Kidney (tissue), 14 donors: ENCODE measurements around the gene MSLN. TPM values are rescaled to one million over a fixed set of nuclear protein-coding genes. Genes with fewer than 3 reads are reported as not detected.

Experiments
- DNase-seq, 5 donors: peaks; one replicate each; pipeline ENCODE4 v3.0.0-alpha.2; 2013 to 2020
- FAIRE-seq: peaks from 2 replicates; lab custom pipeline; 2012; peaks lifted over from hg19 to GRCh38; lab: Jason Lieb, UNC
- H3K27ac ChIP-seq, 2 donors: one replicate each; pipeline ENCODE4 v1.7.0; 2013; ENCODE audit warnings: low read depth in 2 of 2, low read length in 2 of 2, inconsistent platforms in 1 of 2
- H3K27me3 ChIP-seq: one replicate; pipeline ENCODE4 v1.7.1; 2013; ENCODE audit warnings: low read length, inconsistent platforms; ENCODE audit not compliant: control insufficient read depth, insufficient read depth
- H3K36me3 ChIP-seq, 3 donors: one replicate each; pipeline versions ENCODE4 v1.7.0 to v1.7.1; 2013; ENCODE audit warnings: low read length in 3 of 3, control low read depth in 1 of 3, inconsistent platforms in 1 of 3; ENCODE audit not compliant: insufficient read depth in 3 of 3, control insufficient read depth in 2 of 3
- H3K4me1 ChIP-seq, 3 donors: one replicate each; pipeline versions ENCODE4 v1.7.0 to v1.7.1; 2013; ENCODE audit warnings: low read length in 3 of 3, inconsistent platforms in 1 of 3, low read depth in 1 of 3; ENCODE audit not compliant: control insufficient read depth in 2 of 3, insufficient read depth in 2 of 3
- H3K4me3 ChIP-seq, 3 donors: one replicate each; pipeline versions ENCODE4 v1.7.0 to v1.8.1; 2013; ENCODE audit warnings: low read length in 3 of 3, control low read depth in 1 of 3, inconsistent platforms in 1 of 3
- H3K9ac ChIP-seq, 3 donors: one replicate each; pipeline versions ENCODE4 v1.7.0 to v1.7.1; 2013; ENCODE audit warnings: low read length in 3 of 3, control low read depth in 1 of 3, inconsistent platforms in 1 of 3
- H3K9me3 ChIP-seq, 3 donors: one replicate each; pipeline versions ENCODE4 v1.7.0 to v1.7.1; 2013; ENCODE audit warnings: low read length in 3 of 3, control low read depth in 1 of 3, inconsistent platforms in 1 of 3; ENCODE audit not compliant: control insufficient read depth in 2 of 3, insufficient read depth in 1 of 3
- intact Hi-C: fragments of 100-400 bp; cut with DNase I; formaldehyde crosslinking; loops from one replicate; pipeline ENCODE4 v1.11.1; 2022
- polyA plus RNA-seq: library from polyadenylated mRNA; stranded (reverse); fragments of 350-450 nt; fragmentation: Illumina TruSeq; extraction: RNeasy Lipid Tissue Mini Kit (QIAGEN cat#74804); gene quantifications from one replicate; pipeline ENCODE4 v1.2.3, GENCODE V29; 2014; ENCODE audit warnings: low read depth, low replicate concordance; ENCODE audit not compliant: insufficient read depth
- total RNA-seq: library from RNA; stranded (reverse); fragmentation: NEBNext Ultra II Directional; extraction: Animal tissue kit (Norgen Biotek cat#: 25700); gene quantifications from one replicate; pipeline ENCODE4 v1.2.1, GENCODE V29; 2021
- TF ChIP-seq, protein P1 (sequence below): IDR thresholded peaks from 3 replicates; pipeline ENCODE4 v1.5.1; 2012; ENCODE audit warnings: mild to moderate bottlenecking, moderate library complexity, borderline replicate concordance; ENCODE audit not compliant: insufficient read depth; ENCODE audit errors: extremely low read depth
- donor health status: control.
- donor health status: control.
- donor health status: control.
- donor health status: control.
- donor health status: control.
- donor health status: DM: yes; HTN: yes; CAD: no.
- donor health status: Normal renal cell carcinoma (clear cell type).

The MSLN gene
- total and polyA plus RNA-seq, 2 donors from 2014 or later: 3.7 to 19.4 TPM

DNA sequence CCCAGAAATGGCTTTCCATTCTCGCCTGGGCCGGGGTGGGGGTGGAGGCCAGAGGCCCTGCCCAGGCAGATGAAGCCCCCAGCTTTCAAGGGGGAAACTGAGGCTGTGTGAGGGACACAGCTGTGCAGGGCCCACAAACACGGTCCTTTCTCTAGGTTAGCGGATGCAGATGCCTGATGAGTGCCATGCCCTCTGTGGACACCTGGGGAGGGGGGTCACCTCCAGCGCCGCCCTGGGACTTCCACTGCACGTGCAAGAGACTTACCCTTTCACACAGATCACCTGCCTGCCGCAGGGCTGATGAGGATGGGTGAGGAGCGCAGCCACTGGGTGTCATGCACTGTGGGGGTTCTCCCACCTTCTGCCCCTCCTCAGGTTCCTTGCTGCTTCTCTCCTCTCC lies 42.1 kb upstream of the MSLN start:
- Histone ChIP-seq H3K27ac (no peak overlapping the region), H3K36me3 (no peaks in the 10 kb centered on the region)
- intact Hi-C loops: no loop called here

DNA sequence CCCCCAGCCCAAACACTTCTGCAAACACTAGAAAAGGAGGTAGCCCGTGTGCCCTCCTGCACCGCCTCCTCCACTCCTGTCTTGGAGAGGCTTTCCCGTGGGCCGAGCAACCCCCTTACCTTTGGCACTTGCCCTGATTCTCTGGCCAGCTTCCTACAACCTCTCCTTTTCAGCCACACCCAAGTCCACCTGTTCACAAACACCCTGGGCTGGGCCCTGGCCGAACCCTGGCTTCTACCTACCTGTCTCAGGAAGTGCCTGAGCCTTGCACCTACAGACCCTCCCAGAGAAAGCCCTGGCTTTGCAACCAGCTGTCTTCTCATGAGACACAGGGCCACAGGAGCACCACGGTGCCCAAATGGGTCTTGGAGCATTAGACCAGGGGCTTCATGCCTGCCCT lies 41.6 kb upstream of the MSLN start:
- H3K36me3 ChIP-seq: no peaks in the 10 kb centered on the region
- H3K27ac ChIP-seq: no peak overlapping the region
- TF ChIP-seq, protein P1, sequence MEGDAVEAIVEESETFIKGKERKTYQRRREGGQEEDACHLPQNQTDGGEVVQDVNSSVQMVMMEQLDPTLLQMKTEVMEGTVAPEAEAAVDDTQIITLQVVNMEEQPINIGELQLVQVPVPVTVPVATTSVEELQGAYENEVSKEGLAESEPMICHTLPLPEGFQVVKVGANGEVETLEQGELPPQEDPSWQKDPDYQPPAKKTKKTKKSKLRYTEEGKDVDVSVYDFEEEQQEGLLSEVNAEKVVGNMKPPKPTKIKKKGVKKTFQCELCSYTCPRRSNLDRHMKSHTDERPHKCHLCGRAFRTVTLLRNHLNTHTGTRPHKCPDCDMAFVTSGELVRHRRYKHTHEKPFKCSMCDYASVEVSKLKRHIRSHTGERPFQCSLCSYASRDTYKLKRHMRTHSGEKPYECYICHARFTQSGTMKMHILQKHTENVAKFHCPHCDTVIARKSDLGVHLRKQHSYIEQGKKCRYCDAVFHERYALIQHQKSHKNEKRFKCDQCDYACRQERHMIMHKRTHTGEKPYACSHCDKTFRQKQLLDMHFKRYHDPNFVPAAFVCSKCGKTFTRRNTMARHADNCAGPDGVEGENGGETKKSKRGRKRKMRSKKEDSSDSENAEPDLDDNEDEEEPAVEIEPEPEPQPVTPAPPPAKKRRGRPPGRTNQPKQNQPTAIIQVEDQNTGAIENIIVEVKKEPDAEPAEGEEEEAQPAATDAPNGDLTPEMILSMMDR: no peak
- H3K9ac ChIP-seq: no peak overlapping the region
- FAIRE-seq (no peak), DNase-seq (no peak)
- H3K4me1 ChIP-seq: peaks cover 0 to 38% (median 4%) of the 10 kb centered on the region in 3 donors
- no peaks in the 10 kb centered on the region for H3K9me3 ChIP-seq
- H3K4me3 ChIP-seq: no peak overlapping the region
- no peaks in the 10 kb centered on the region for H3K27me3 ChIP-seq
- intact Hi-C loops: no loop called here

More for the DNA sequence above, 42.1 kb upstream of the MSLN start:
- Histone ChIP-seq H3K9ac (no peak overlapping the region), H3K4me1 (peaks cover 0 to 38% (median 4%) of the 10 kb centered on the region in 3 donors), H3K27me3 (no peaks in the 10 kb centered on the region), H3K4me3 (no peak overlapping the region), H3K9me3 (no peaks in the 10 kb centered on the region)
- no peak for DNase-seq
- TF ChIP-seq, protein P1: no peak
- no peak for FAIRE-seq

DNA sequence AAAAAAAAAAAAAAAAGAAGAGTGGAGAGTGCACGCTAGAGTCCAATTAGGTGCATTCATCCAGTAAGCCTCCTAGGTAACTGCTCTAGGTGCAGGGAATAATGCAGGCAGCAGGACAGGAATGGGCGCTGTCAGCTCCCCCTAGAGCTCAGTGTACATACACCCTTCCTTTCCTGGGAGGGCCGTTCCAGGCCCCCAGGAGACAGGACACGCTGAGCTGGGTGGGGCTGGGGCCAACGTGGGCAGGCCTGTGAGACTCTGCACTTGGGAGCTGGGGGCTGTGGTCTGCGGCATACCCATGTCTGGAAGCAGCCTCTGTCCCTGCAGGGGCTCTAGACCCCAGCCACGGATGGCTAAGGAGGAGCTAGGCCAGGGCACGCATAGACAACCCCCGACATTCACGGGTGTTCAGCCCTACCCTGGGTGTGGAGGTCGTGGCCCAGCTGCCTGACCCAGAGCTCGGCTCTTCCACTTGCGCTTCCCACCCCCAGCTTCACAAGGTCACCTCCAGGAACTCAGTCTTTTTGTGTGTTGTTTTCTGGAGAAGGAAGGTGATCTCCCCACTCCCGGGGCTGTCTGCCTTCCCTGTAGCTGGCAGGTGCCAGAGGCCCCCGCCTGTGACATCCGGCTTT lies 40.6 kb upstream of the MSLN start:
- DNase-seq (peak in 2 of 5 donors; percentile 17 to 60), FAIRE-seq (no peak)
- intact Hi-C loops: no loop called here
- Histone ChIP-seq H3K27me3 (no peaks in the 10 kb centered on the region), H3K36me3 (no peaks in the 10 kb centered on the region), H3K27ac (peak overlapping the region; percentile 16 to 77), H3K4me3 (peak overlapping the region; percentile 16 to 78 (median 53)), H3K4me1 (peaks cover 0 to 34% (median 4%) of the 10 kb centered on the region in 3 donors), H3K9ac (peak overlapping the region in 2 of 3 donors; percentile 61 to 69), H3K9me3 (no peaks in the 10 kb centered on the region)
- TF ChIP-seq, protein P1: no peak
